GM19372 (cell line): Measurements from ENCODE around the gene SH2B3.

Source experiments
- ATAC-seq: cut with Tn5 transposase; IDR thresholded peaks from one replicate; pipeline ENCODE4 v1.9.1; 2021; ENCODE audit warnings: mild to moderate bottlenecking, low read depth, moderate library complexity; ENCODE audit not compliant: unreplicated experiment

Gene SH2B3

GRCh38 chr12:111442301-111443045 is 36.8 kb downstream of the SH2B3 start:
- ATAC-seq, result no peak

- no peak for ATAC-seq
Observed at GRCh38 chr12:111443086-111443485, 37.4 kb downstream of the SH2B3 start.

- ATAC-seq, result no peak
Observed at GRCh38 chr12:111443586-111443985, 37.9 kb downstream of the SH2B3 start.

GRCh38 chr12:111444314-111444924 is 38.7 kb downstream of the SH2B3 start:
- peak; percentile 25 for ATAC-seq

GRCh38 chr12:111444925-111445725 is 39.4 kb downstream of the SH2B3 start:
- peak; percentile 84 for ATAC-seq

- ATAC-seq, result no peak
Observed at GRCh38 chr12:111445726-111446581, 40.2 kb downstream of the SH2B3 start.

GRCh38 chr12:111446631-111447570 is 41.2 kb downstream of the SH2B3 start:
- ATAC-seq, result no peak

- ATAC-seq, result no peak
Observed at GRCh38 chr12:111447571-111448265, 42.0 kb downstream of the SH2B3 start.

GRCh38 chr12:111448266-111448830 is 42.6 kb downstream of the SH2B3 start:
- ATAC-seq, result no peak

GRCh38 chr12:111448846-111449790 is 43.4 kb downstream of the SH2B3 start:
- ATAC-seq, result no peak

- no peak for ATAC-seq
Observed at GRCh38 chr12:111450676-111451075, 45.0 kb downstream of the SH2B3 start.

GRCh38 chr12:111451232-111451631 is 45.5 kb downstream of the SH2B3 start:
- ATAC-seq, result no peak

- ATAC-seq, result no peak
Observed at GRCh38 chr12:111451649-111452129, 46.0 kb downstream of the SH2B3 start.

- ATAC-seq, result no peak
Observed at GRCh38 chr12:111453071-111453989, 47.6 kb downstream of the SH2B3 start.

- no peak for ATAC-seq
Observed at GRCh38 chr12:111454311-111454710, 48.6 kb downstream of the SH2B3 start.
